ENCODE results near the gene SLC26A11.

The SLC26A11 gene

GRCh38 chr17:80291260-80291659 is 71.0 kb downstream of the SLC26A11 start:
- Histone ChIP-seq H2BK5ac (ENCODE audit: low read depth, low read length, poor library complexity, severe bottlenecking) (no peak overlapping the region), H3K9ac (ENCODE audit: low read length) (no peak overlapping the region), H2BK120ac (ENCODE audit: low read depth, low read length) (no peak overlapping the region), H3K79me1 (replicated peaks; ENCODE audit: low read length, poor library complexity, severe bottlenecking) (peaks cover 7% of the 10 kb centered on the region), H2BK15ac (ENCODE audit: low read depth, poor library complexity, severe bottlenecking) (no peak overlapping the region), H4K8ac (ENCODE audit: low read length) (no peak overlapping the region), H2BK12ac (ENCODE audit: low read length in 2 of 2) (no peak overlapping the region), H4K91ac (ENCODE audit: low read length) (no peak overlapping the region), H3K4me1 (ENCODE audit: control insufficient read depth, insufficient read depth, low read depth, low read length) (peaks cover 2% of the 10 kb centered on the region), H2AK5ac (ENCODE audit: low read length, severe bottlenecking) (no peak overlapping the region), H2AFZ (ENCODE audit: low read depth, low read length) (no peak overlapping the region), H3K4me2 (ENCODE audit: low read length, poor library complexity, severe bottlenecking) (no peak overlapping the region), H3K18ac (ENCODE audit: low read depth in 1 of 2, low read length in 2 of 2) (no peak overlapping the region), H3K27ac (ENCODE audit: low read length, poor library complexity, severe bottlenecking) (no peak overlapping the region), H3K27me3 (ENCODE audit: control insufficient read depth in 1 of 2, insufficient read depth in 1 of 2, low read length in 2 of 2) (no peaks in the 10 kb centered on the region), H3K4me3 (ENCODE audit: insufficient read depth in 1 of 2, low read depth in 1 of 2, low read length in 2 of 2) (no peak overlapping the region), H3K23ac (ENCODE audit: low read length in 2 of 2) (no peak overlapping the region), H3K9me3 (ENCODE audit: control insufficient read depth, low read length) (no peaks in the 10 kb centered on the region), H3K36me3 (ENCODE audit: control insufficient read depth in 1 of 2, insufficient read depth in 2 of 2, low read depth in 1 of 2, low read length in 2 of 2) (peaks cover 86 to 94% of the 10 kb centered on the region in 2 experiments), H3K4ac (ENCODE audit: low read depth in 1 of 2, low read length in 2 of 2) (no peak overlapping the region), H3K14ac (ENCODE audit: low read length in 2 of 2) (no peak overlapping the region)
- WGBS = 97% methylated on average over 6 of the region's 6 CpGs
- DNase-seq = no peak

- H3K27ac ChIP-seq (ENCODE audit: low read length, poor library complexity, severe bottlenecking) = no peak overlapping the region
- H3K23ac ChIP-seq (ENCODE audit: low read length in 2 of 2) = no peak overlapping the region
- H3K4me3 ChIP-seq (ENCODE audit: insufficient read depth in 1 of 2, low read depth in 1 of 2, low read length in 2 of 2) = no peak overlapping the region
- H3K36me3 ChIP-seq (ENCODE audit: control insufficient read depth in 1 of 2, insufficient read depth in 2 of 2, low read depth in 1 of 2, low read length in 2 of 2) = peaks cover 87 to 94% of the 10 kb centered on the region in 2 experiments
- peaks cover 2% of the 10 kb centered on the region for H3K4me1 ChIP-seq (ENCODE audit: control insufficient read depth, insufficient read depth, low read depth, low read length)
- no peak overlapping the region for H3K9ac ChIP-seq (ENCODE audit: low read length)
- DNase-seq = no peak
- no peak overlapping the region for H4K8ac ChIP-seq (ENCODE audit: low read length)
- peaks cover 7% of the 10 kb centered on the region for H3K79me1 ChIP-seq (replicated peaks; ENCODE audit: low read length, poor library complexity, severe bottlenecking)
- no peak overlapping the region for H3K4ac ChIP-seq (ENCODE audit: low read depth in 1 of 2, low read length in 2 of 2)
- H3K14ac ChIP-seq (ENCODE audit: low read length in 2 of 2) = no peak overlapping the region
- H4K91ac ChIP-seq (ENCODE audit: low read length) = no peak overlapping the region
- 97% methylated on average over 20 of the region's 20 CpGs for WGBS
- H2BK15ac ChIP-seq (ENCODE audit: low read depth, poor library complexity, severe bottlenecking) = no peak overlapping the region
- no peak overlapping the region for H3K4me2 ChIP-seq (ENCODE audit: low read length, poor library complexity, severe bottlenecking)
- no peaks in the 10 kb centered on the region for H3K9me3 ChIP-seq (ENCODE audit: control insufficient read depth, low read length)
- no peak overlapping the region for H2AFZ ChIP-seq (ENCODE audit: low read depth, low read length)
- no peak overlapping the region for H3K18ac ChIP-seq (ENCODE audit: low read depth in 1 of 2, low read length in 2 of 2)
- H2BK12ac ChIP-seq (ENCODE audit: low read length in 2 of 2) = no peak overlapping the region
- H2BK120ac ChIP-seq (ENCODE audit: low read depth, low read length) = no peak overlapping the region
- H2BK5ac ChIP-seq (ENCODE audit: low read depth, low read length, poor library complexity, severe bottlenecking) = no peak overlapping the region
- no peaks in the 10 kb centered on the region for H3K27me3 ChIP-seq (ENCODE audit: control insufficient read depth in 1 of 2, insufficient read depth in 1 of 2, low read length in 2 of 2)
- no peak overlapping the region for H2AK5ac ChIP-seq (ENCODE audit: low read length, severe bottlenecking)
Measured at GRCh38 chr17:80291691-80292487, 71.7 kb downstream of the SLC26A11 start.

- 95% methylated on average over 10 of the region's 10 CpGs for WGBS
- no peak overlapping the region for H2AK5ac ChIP-seq (ENCODE audit: low read length, severe bottlenecking)
- H3K4me2 ChIP-seq (ENCODE audit: low read length, poor library complexity, severe bottlenecking) = no peak overlapping the region
Measured at GRCh38 chr17:80292521-80292971, 72.3 kb downstream of the SLC26A11 start.

GRCh38 chr17:80294210-80294609 is 74.0 kb downstream of the SLC26A11 start:
- no peak for DNase-seq
- no peak overlapping the region for H2AFZ ChIP-seq (ENCODE audit: low read depth, low read length)
- no peaks in the 10 kb centered on the region for H3K4me1 ChIP-seq (ENCODE audit: control insufficient read depth, insufficient read depth, low read depth, low read length)
- no peak overlapping the region for H3K9ac ChIP-seq (ENCODE audit: low read length)
- H3K27me3 ChIP-seq (ENCODE audit: control insufficient read depth in 1 of 2, insufficient read depth in 1 of 2, low read length in 2 of 2) = no peaks in the 10 kb centered on the region
- H4K91ac ChIP-seq (ENCODE audit: low read length) = no peak overlapping the region
- no peak overlapping the region for H3K23ac ChIP-seq (ENCODE audit: low read length in 2 of 2)
- no peak overlapping the region for H2BK120ac ChIP-seq (ENCODE audit: low read depth, low read length)
- H4K8ac ChIP-seq (ENCODE audit: low read length) = no peak overlapping the region
- no peak overlapping the region for H2BK12ac ChIP-seq (ENCODE audit: low read length in 2 of 2)
- no peak overlapping the region for H3K18ac ChIP-seq (ENCODE audit: low read depth in 1 of 2, low read length in 2 of 2)
- no peak overlapping the region for H3K4ac ChIP-seq (ENCODE audit: low read depth in 1 of 2, low read length in 2 of 2)
- H2BK15ac ChIP-seq (ENCODE audit: low read depth, poor library complexity, severe bottlenecking) = no peak overlapping the region
- no peak overlapping the region for H3K4me2 ChIP-seq (ENCODE audit: low read length, poor library complexity, severe bottlenecking)
- no peak overlapping the region for H3K14ac ChIP-seq (ENCODE audit: low read length in 2 of 2)
- peaks cover 80 to 89% of the 10 kb centered on the region in 2 experiments for H3K36me3 ChIP-seq (ENCODE audit: control insufficient read depth in 1 of 2, insufficient read depth in 2 of 2, low read depth in 1 of 2, low read length in 2 of 2)
- peaks cover 2% of the 10 kb centered on the region for H3K79me1 ChIP-seq (replicated peaks; ENCODE audit: low read length, poor library complexity, severe bottlenecking)
- no peak overlapping the region for H3K27ac ChIP-seq (ENCODE audit: low read length, poor library complexity, severe bottlenecking)
- no peak overlapping the region for H2BK5ac ChIP-seq (ENCODE audit: low read depth, low read length, poor library complexity, severe bottlenecking)
- H2AK5ac ChIP-seq (ENCODE audit: low read length, severe bottlenecking) = no peak overlapping the region
- WGBS = 89% methylated on average over 5 of the region's 7 CpGs
- H3K9me3 ChIP-seq (ENCODE audit: control insufficient read depth, low read length) = no peaks in the 10 kb centered on the region
- H3K4me3 ChIP-seq (ENCODE audit: insufficient read depth in 1 of 2, low read depth in 1 of 2, low read length in 2 of 2) = no peak overlapping the region

More at GRCh38 chr17:80292521-80292971, 72.3 kb downstream of the SLC26A11 start:
- no peaks in the 10 kb centered on the region for H3K9me3 ChIP-seq (ENCODE audit: control insufficient read depth, low read length)
- H3K23ac ChIP-seq (ENCODE audit: low read length in 2 of 2) = no peak overlapping the region
- H3K27me3 ChIP-seq (ENCODE audit: control insufficient read depth in 1 of 2, insufficient read depth in 1 of 2, low read length in 2 of 2) = no peaks in the 10 kb centered on the region
- H2AFZ ChIP-seq (ENCODE audit: low read depth, low read length) = no peak overlapping the region
- no peak overlapping the region for H2BK12ac ChIP-seq (ENCODE audit: low read length in 2 of 2)
- no peak overlapping the region for H3K4ac ChIP-seq (ENCODE audit: low read depth in 1 of 2, low read length in 2 of 2)
- no peak overlapping the region for H4K8ac ChIP-seq (ENCODE audit: low read length)
- H3K27ac ChIP-seq (ENCODE audit: low read length, poor library complexity, severe bottlenecking) = no peak overlapping the region
- H4K91ac ChIP-seq (ENCODE audit: low read length) = no peak overlapping the region
- no peak overlapping the region for H3K4me3 ChIP-seq (ENCODE audit: insufficient read depth in 1 of 2, low read depth in 1 of 2, low read length in 2 of 2)
- DNase-seq = peak; percentile 9
- no peak overlapping the region for H3K9ac ChIP-seq (ENCODE audit: low read length)
- no peak overlapping the region for H2BK15ac ChIP-seq (ENCODE audit: low read depth, poor library complexity, severe bottlenecking)
- H3K4me1 ChIP-seq (ENCODE audit: control insufficient read depth, insufficient read depth, low read depth, low read length) = peaks cover 2% of the 10 kb centered on the region
- H3K18ac ChIP-seq (ENCODE audit: low read depth in 1 of 2, low read length in 2 of 2) = no peak overlapping the region
- H2BK5ac ChIP-seq (ENCODE audit: low read depth, low read length, poor library complexity, severe bottlenecking) = no peak overlapping the region
- H3K36me3 ChIP-seq (ENCODE audit: control insufficient read depth in 1 of 2, insufficient read depth in 2 of 2, low read depth in 1 of 2, low read length in 2 of 2) = peaks cover 83 to 90% of the 10 kb centered on the region in 2 experiments
- no peak overlapping the region for H2BK120ac ChIP-seq (ENCODE audit: low read depth, low read length)
- peaks cover 7% of the 10 kb centered on the region for H3K79me1 ChIP-seq (replicated peaks; ENCODE audit: low read length, poor library complexity, severe bottlenecking)
- H3K14ac ChIP-seq (ENCODE audit: low read length in 2 of 2) = no peak overlapping the region
